Upper lobe of left lung (tissue), 6 donors: ENCODE data around the gene IVD. TPM values are rescaled to one million over a fixed set of nuclear protein-coding genes. Genes with fewer than 3 reads are reported as not detected.
A peak's percentile ranks its signal among the peaks of the same experiment; 100 is the strongest.

Source experiments
- ATAC-seq, 2 donors: fragments of 200-7000 bp; cut with Tn5 transposase; one replicate each; pipeline ENCODE4 v1.9.1; 2022; ENCODE audit warnings: mild to moderate bottlenecking in 2 of 2, moderate library complexity in 2 of 2; ENCODE audit not compliant: low FRiP score in 2 of 2
- DNase-seq, 2 donors: peaks; one replicate each; pipeline ENCODE4 v3.0.0-alpha.2; 2019 to 2020
- H3K27ac ChIP-seq, 4 donors: fragments of 200-600 bp; sonication (generic); one replicate each; pipeline ENCODE4 v1.5.1; 2016 to 2019
- H3K27me3 ChIP-seq, 4 donors: fragments of 200-600 bp; sonication (generic); one replicate each; pipeline ENCODE4 v1.5.1; 2017 to 2019
- H3K36me3 ChIP-seq, 4 donors: fragments of 200-600 bp; sonication (generic); one replicate each; pipeline ENCODE4 v1.5.1; 2016 to 2019
- H3K4me1 ChIP-seq, 4 donors: fragments of 200-600 bp; sonication (generic); one replicate each; pipeline ENCODE4 v1.5.1; 2018 to 2019
- H3K4me3 ChIP-seq, 4 donors: fragments of 200-600 bp; sonication (generic); one replicate each; pipeline ENCODE4 v1.5.1; 2017 to 2019; ENCODE audit warnings: mild to moderate bottlenecking in 2 of 4, moderate library complexity in 1 of 4
- H3K9me3 ChIP-seq, 4 donors: fragments of 200-600 bp; sonication (generic); one replicate each; pipeline ENCODE4 v1.5.1; 2018 to 2019
- EP300 ChIP-seq, 4 donors: sonication (generic); formaldehyde crosslinking; IDR thresholded peaks; one replicate each; pipeline ENCODE4 v1.5.1; 2017; ENCODE audit warnings: antibody characterized with exemption in 4 of 4, control low read depth in 2 of 4
- POLR2A ChIP-seq, 4 donors: fragments of 450-650 bp; IDR thresholded peaks; one replicate each; pipeline ENCODE4 v1.5.1; 2016 to 2017; ENCODE audit warnings: antibody characterized with exemption in 4 of 4, mild to moderate bottlenecking in 2 of 4
- POLR2AphosphoS5 ChIP-seq, 2 donors: sonication (generic); formaldehyde crosslinking; IDR thresholded peaks; one replicate each; pipeline ENCODE4 v1.5.1; 2017; ENCODE audit warnings: antibody characterized with exemption in 2 of 2
- WGBS, 2 donors: methylation state at CpG; one replicate each; pipeline ENCODE4 v1.1.5; 2017 to 2018; 5-methylcytosine and 5-hydroxymethylcytosine counted together
- total RNA-seq, 6 donors: library from RNA; depleted of rRNA in 4 of 6; stranded (reverse); fragments of >200 nt in 4 of 6; gene quantifications; one replicate each; pipeline versions ENCODE4 v1.1.0 to v1.2.1, GENCODE V29; 2016 to 2021
- TF ChIP-seq, protein P1 (sequence below), 6 experiments: fragments of 450-650 bp in 4 of 6; fragments of 200-600 bp in 2 of 6; sonication (generic) in 2 of 6; IDR thresholded peaks; one replicate each; pipeline ENCODE4 v1.5.1; 2016 to 2019; ENCODE audit warnings: antibody characterized with exemption in 6 of 6
- donor health status: DM: no; HTN: no; CAD: no; lungs with moderate emphysema.
- donor health status: DM: no; HTN: yes; CAD: no; lungs with severe emphysema.

Gene IVD
- total RNA-seq, 6 donors from 2014 or later, result 68.1 to 112 (median 94.5) TPM

DNA sequence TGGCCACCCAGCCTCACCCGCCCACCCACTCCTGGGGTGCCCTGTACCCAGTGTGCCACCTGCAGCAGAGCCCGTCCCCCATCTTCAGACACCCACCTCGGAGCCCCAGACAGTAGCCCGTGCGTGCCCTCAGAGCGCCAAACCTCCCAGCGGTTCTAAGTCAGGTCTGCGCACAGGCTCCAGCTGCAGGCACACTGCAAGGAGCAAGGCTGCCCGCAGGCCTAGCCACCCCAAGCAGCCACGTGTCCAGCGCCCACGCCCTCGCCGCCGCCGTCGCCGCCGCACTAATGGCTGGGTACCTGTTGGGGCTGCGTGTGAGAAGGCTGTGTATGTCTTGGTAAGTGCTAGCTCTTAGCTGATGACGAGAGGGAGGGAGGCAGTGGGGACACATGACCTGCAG is 56.4 kb downstream of the IVD start:
- H3K36me3 ChIP-seq, result peaks cover 0 to 72% (median 46%) of the 10 kb centered on the region in 4 donors
- no peak overlapping the region for H3K4me3 ChIP-seq
- H3K4me1 ChIP-seq, result peaks cover under 1 to 12% (median 5%) of the 10 kb centered on the region in 4 donors
- H3K27ac ChIP-seq, result no peak overlapping the region
- WGBS, 2 donors, result 93 to 95% methylated on average over 9 to 21 of the region's 21 CpGs
- DNase-seq, result peak in 1 of 2 donors; percentile 82
- H3K27me3 ChIP-seq, result no peaks in the 10 kb centered on the region
- no peak for ATAC-seq
- no peak for TF ChIP-seq POLR2AphosphoS5 (IDR thresholded peaks at IDR 0.05)
- no peak for TF ChIP-seq EP300 (IDR thresholded peaks at IDR 0.05)
- TF ChIP-seq, protein P1, sequence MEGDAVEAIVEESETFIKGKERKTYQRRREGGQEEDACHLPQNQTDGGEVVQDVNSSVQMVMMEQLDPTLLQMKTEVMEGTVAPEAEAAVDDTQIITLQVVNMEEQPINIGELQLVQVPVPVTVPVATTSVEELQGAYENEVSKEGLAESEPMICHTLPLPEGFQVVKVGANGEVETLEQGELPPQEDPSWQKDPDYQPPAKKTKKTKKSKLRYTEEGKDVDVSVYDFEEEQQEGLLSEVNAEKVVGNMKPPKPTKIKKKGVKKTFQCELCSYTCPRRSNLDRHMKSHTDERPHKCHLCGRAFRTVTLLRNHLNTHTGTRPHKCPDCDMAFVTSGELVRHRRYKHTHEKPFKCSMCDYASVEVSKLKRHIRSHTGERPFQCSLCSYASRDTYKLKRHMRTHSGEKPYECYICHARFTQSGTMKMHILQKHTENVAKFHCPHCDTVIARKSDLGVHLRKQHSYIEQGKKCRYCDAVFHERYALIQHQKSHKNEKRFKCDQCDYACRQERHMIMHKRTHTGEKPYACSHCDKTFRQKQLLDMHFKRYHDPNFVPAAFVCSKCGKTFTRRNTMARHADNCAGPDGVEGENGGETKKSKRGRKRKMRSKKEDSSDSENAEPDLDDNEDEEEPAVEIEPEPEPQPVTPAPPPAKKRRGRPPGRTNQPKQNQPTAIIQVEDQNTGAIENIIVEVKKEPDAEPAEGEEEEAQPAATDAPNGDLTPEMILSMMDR (IDR thresholded peaks at IDR 0.05), result no peak
- no peak for TF ChIP-seq POLR2A (IDR thresholded peaks at IDR 0.05)
- H3K9me3 ChIP-seq, result no peaks in the 10 kb centered on the region

DNA sequence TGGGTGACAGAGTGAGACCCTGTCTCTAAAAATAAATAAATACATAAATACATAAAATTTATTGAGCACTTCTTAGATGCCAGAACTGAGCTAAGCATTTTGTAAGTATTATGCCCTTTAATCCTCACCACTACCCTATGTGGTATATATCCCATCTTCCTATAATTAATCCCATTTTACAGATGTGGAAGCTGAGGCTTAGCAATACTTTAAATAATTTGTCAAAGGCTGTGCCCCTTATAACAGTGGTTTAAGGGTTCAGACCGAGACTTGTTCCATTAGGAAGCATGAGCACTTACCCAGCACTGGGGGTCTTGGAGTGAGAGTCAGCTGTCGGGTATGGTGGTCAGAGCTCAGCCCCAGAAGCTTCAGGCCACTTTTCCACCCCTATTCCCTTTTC is 57.7 kb downstream of the IVD start:
- ATAC-seq, result no peak

DNA sequence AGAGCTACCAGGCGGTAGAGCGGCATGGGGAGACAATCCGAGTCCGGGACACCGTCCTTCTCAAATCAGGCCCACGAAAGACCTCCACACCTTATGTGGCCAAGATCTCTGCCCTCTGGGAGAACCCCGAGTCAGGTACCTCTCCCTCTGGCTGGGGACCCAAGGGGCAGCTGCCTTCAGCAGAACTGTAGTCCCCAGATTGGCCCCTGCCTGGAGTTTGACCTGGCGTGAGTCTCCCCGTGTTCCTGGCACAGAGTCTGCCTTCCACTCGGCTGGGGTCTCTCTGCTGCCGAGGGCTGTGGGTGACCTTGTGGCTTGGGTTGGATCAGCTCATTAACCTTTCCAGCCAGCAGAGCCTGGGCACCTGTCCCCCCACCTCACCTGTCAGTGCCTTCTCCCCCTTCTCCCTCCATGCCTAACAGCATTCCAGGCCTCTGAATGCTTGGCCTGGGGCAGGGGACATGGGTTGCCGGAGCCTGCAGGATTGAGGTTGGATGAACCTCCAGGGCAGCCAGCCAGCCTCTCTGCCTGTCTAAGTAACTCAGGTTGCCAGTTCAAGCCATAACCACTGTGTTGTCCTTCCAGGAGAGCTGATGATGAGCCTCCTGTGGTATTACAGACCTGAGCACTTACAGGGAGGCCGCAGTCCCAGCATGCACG is 58.4 kb downstream of the IVD start:
- Histone ChIP-seq H3K9me3 (no peaks in the 10 kb centered on the region), H3K4me3 (no peak overlapping the region), H3K36me3 (peaks cover 0 to 69% (median 44%) of the 10 kb centered on the region in 4 donors), H3K4me1 (peaks cover 0 to 11% (median 4%) of the 10 kb centered on the region in 4 donors), H3K27me3 (no peaks in the 10 kb centered on the region), H3K27ac (no peak overlapping the region)
- TF ChIP-seq POLR2AphosphoS5 (IDR thresholded peaks at IDR 0.05) (no peak), POLR2A (IDR thresholded peaks at IDR 0.05) (no peak), EP300 (IDR thresholded peaks at IDR 0.05) (no peak)
- TF ChIP-seq, protein P1 (IDR thresholded peaks at IDR 0.05), result no peak
- ATAC-seq (no peak), DNase-seq (no peak)
- 97 to 98% methylated on average over 5 to 13 of the region's 14 CpGs for WGBS, 2 donors

More for the DNA sequence above, 57.7 kb downstream of the IVD start:
- Histone ChIP-seq H3K9me3 (no peaks in the 10 kb centered on the region), H3K36me3 (peaks cover 0 to 74% (median 48%) of the 10 kb centered on the region in 4 donors), H3K27ac (no peak overlapping the region), H3K27me3 (no peaks in the 10 kb centered on the region), H3K4me3 (no peak overlapping the region), H3K4me1 (peaks cover 0 to 11% (median 4%) of the 10 kb centered on the region in 4 donors)
- 87 to 94% methylated on average over 2 of the region's 2 CpGs for WGBS, 2 donors
- no peak for DNase-seq
- no peak for TF ChIP-seq POLR2AphosphoS5 (IDR thresholded peaks at IDR 0.05)
- TF ChIP-seq, protein P1 (IDR thresholded peaks at IDR 0.05), result no peak
- TF ChIP-seq POLR2A (IDR thresholded peaks at IDR 0.05), result no peak
- TF ChIP-seq EP300 (IDR thresholded peaks at IDR 0.05), result no peak

- peak overlapping the region in 1 of 4 donors; percentile 11 for H3K27ac ChIP-seq
- H3K9me3 ChIP-seq, result no peaks in the 10 kb centered on the region
- peaks cover 0 to 12% (median 4%) of the 10 kb centered on the region in 4 donors for H3K4me1 ChIP-seq
- H3K4me3 ChIP-seq, result no peak overlapping the region
- no peaks in the 10 kb centered on the region for H3K27me3 ChIP-seq
- ATAC-seq, result no peak
- 90 to 91% methylated on average over 3 of the region's 3 CpGs for WGBS, 2 donors
- no peak for DNase-seq
- TF ChIP-seq, protein P1 (IDR thresholded peaks at IDR 0.05), result no peak
- TF ChIP-seq POLR2A (IDR thresholded peaks at IDR 0.05), result no peak
- no peak for TF ChIP-seq POLR2AphosphoS5 (IDR thresholded peaks at IDR 0.05)
- TF ChIP-seq EP300 (IDR thresholded peaks at IDR 0.05), result no peak
- peaks cover 0 to 62% (median 37%) of the 10 kb centered on the region in 4 donors for H3K36me3 ChIP-seq
Observed at GRCh38 chr15:40464595-40465185, 59.1 kb downstream of the IVD start.
